K562 treated with DMSO at 1 percent for 24 hours (cell line): ENCODE data around the gene RNF43. TPM values are rescaled to one million over a fixed set of nuclear protein-coding genes. Genes with fewer than 3 reads are reported as not detected.

ENCODE experiments used
- total RNA-seq: library from RNA; unstranded; fragments of 300-600 nt; gene quantifications from 2 replicates; pipeline ENCODE4 v1.2.3, GENCODE V29; 2022; ENCODE audit warnings: low read depth; ENCODE audit not compliant: insufficient read depth

The RNF43 gene
- 3.6 and 4.8 TPM in 2 replicates for total RNA-seq

DNA sequence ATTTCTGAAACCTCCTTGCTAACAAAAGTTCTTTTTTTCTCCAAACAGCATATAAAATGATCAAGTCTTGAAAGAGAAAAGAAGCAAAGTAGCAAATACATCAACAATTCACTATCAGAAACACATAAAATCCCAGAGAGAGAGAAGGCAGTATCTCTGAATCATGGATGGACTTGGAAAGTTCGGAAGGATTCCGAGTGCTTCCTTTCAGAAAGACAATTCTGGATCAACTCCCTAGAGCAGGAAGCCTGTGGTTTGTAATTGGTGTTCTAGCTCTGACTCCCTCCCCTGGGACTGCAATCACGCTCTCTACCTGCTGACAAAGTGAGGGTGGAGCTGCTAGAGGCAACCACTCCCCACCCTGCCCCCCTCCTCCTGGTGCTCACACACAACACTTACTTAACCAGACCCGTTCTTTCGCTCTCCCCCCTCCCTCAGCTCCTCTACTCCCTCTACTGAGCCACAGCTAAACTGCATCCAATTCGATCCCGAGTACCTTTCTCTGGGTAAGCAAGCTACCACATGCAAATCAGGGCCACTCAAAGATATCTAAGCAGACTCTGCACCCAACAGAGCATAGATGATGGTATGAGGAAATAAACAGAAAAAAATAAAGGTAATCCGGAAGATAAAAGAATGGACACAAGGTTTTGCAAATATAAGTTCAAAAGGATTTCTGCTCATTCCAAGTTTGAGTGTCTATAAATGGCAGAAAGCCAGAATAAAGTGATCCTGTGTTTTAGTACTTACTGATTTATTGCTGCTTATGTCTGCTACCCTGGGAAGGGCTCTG lies at the start of gene RNF43:
RNF43 (minus strand) TSS at position 235 of the 793 bp plus-strand sequence. CDS start 1,957 bp downstream, outside the sequence.

Other genes with a start within 250 kb of the RNF43 start
- gene EPX, start 224.8 kb downstream of the RNF43 start, total RNA-seq: 0.24 and 0.60 TPM in 2 replicates
- 23.0 and 25.9 TPM in 2 replicates for gene MKS1, start 198.3 kb downstream of the RNF43 start, total RNA-seq
- 0.90 and 0.97 TPM in 2 replicates for gene LPO, start 178.9 kb downstream of the RNF43 start, total RNA-seq
- gene MPO, start 136.6 kb downstream of the RNF43 start, total RNA-seq: not detected in 2 replicates
- gene TSPOAP1, start 88.7 kb downstream of the RNF43 start, total RNA-seq: 2.0 and 3.1 TPM in 2 replicates
- gene SUPT4H1, start 65.3 kb downstream of the RNF43 start, total RNA-seq: 71.2 and 71.3 TPM in 2 replicates
- not detected in 2 replicates for gene HSF5, start 70.9 kb upstream of the RNF43 start, total RNA-seq
- 16.3 and 19.4 TPM in 2 replicates for gene MTMR4, start 97.1 kb upstream of the RNF43 start, total RNA-seq